Liver (tissue), 9 donors: ENCODE results near the gene DOCK9. TPM values are rescaled to one million over a fixed set of nuclear protein-coding genes. Genes with fewer than 3 reads are reported as not detected.
A peak's percentile ranks its signal among the peaks of the same experiment; 100 is the strongest.

Experiments
- DNase-seq: peaks from one replicate; pipeline ENCODE4 v3.0.0-alpha.2; 2017; ENCODE audit warnings: low spot score
- H3K27ac ChIP-seq, 2 donors: one replicate each; pipeline ENCODE4 v1.7.0; 2013; ENCODE audit warnings: inconsistent platforms in 2 of 2, low read length in 2 of 2, control low read depth in 1 of 2, low read depth in 1 of 2, mild to moderate bottlenecking in 1 of 2
- H3K27me3 ChIP-seq, 4 donors: one replicate each; pipeline versions ENCODE4 v1.6.1 to v1.7.0; 2013; ENCODE audit warnings: low read length in 3 of 4, inconsistent platforms in 1 of 4, mild to moderate bottlenecking in 1 of 4, moderate library complexity in 1 of 4; ENCODE audit not compliant: control insufficient read depth in 4 of 4, insufficient read depth in 4 of 4
- H3K36me3 ChIP-seq, 4 donors: one replicate each; pipeline versions ENCODE4 v1.6.1 to v1.7.0; 2013; ENCODE audit warnings: low read length in 3 of 4, mild to moderate bottlenecking in 3 of 4, low read depth in 1 of 4, moderate library complexity in 1 of 4; ENCODE audit not compliant: control insufficient read depth in 4 of 4, insufficient read depth in 3 of 4
- H3K4me1 ChIP-seq, 4 donors: one replicate each; pipeline versions ENCODE4 v1.6.1 to v1.7.0; 2013; ENCODE audit warnings: low read length in 3 of 4, mild to moderate bottlenecking in 3 of 4, moderate library complexity in 1 of 4; ENCODE audit not compliant: control insufficient read depth in 4 of 4, insufficient read depth in 4 of 4
- H3K4me3 ChIP-seq, 3 donors: one replicate each; pipeline versions ENCODE4 v1.6.1 to v1.7.0; 2013; ENCODE audit warnings: low read length in 3 of 3, control low read depth in 1 of 3, low read depth in 1 of 3, mild to moderate bottlenecking in 1 of 3
- H3K9ac ChIP-seq, 2 donors: one replicate each; pipeline ENCODE4 v1.7.0; 2013; ENCODE audit warnings: low read length in 2 of 2, mild to moderate bottlenecking in 2 of 2, moderate library complexity in 2 of 2, control low read depth in 1 of 2, low read depth in 1 of 2
- H3K9me3 ChIP-seq, 4 donors: one replicate each; pipeline versions ENCODE4 v1.6.1 to v1.7.0; 2013; ENCODE audit warnings: low read length in 3 of 4; ENCODE audit not compliant: control insufficient read depth in 4 of 4
- ATF3 ChIP-seq: IDR thresholded peaks from 2 replicates; pipeline ENCODE4 v1.6.1; 2016; ENCODE audit warnings: antibody characterized with exemption
- CTCF ChIP-seq: fragments of 150-350 bp; IDR thresholded peaks from 2 replicates; pipeline ENCODE4 v1.5.1; 2017; ENCODE audit warnings: improper control_type of control experiment, low read depth, low read length; ENCODE audit not compliant: missing input control
- FOXA1 ChIP-seq: IDR thresholded peaks from 2 replicates; pipeline ENCODE4 v1.6.1; 2016; ENCODE audit warnings: antibody characterized with exemption
- FOXA2 ChIP-seq: IDR thresholded peaks from 2 replicates; pipeline ENCODE4 v1.6.1; 2016; ENCODE audit warnings: antibody characterized with exemption
- HNF4A ChIP-seq, 2 donors: conservative IDR thresholded peaks; 2 replicates each; pipeline ENCODE4 v1.6.1; 2016; ENCODE audit warnings: antibody characterized with exemption in 2 of 2, mild to moderate bottlenecking in 2 of 2
- MAX ChIP-seq: IDR thresholded peaks from 2 replicates; pipeline ENCODE4 v1.6.1; 2016; ENCODE audit warnings: antibody characterized with exemption
- REST ChIP-seq: IDR thresholded peaks from 2 replicates; pipeline ENCODE4 v1.6.1; 2016; ENCODE audit warnings: antibody characterized with exemption, mild to moderate bottlenecking
- RXRA ChIP-seq, 2 donors: IDR thresholded peaks; 2 replicates each; pipeline ENCODE4 v1.6.1; 2017 to 2018; ENCODE audit warnings: antibody characterized with exemption in 2 of 2, mild to moderate bottlenecking in 1 of 2
- ZBTB33 ChIP-seq: IDR thresholded peaks from 2 replicates; pipeline ENCODE4 v1.6.1; 2016; ENCODE audit warnings: antibody characterized with exemption
- WGBS: extraction: QIAGEN DNeasy Blood & Tissue Kit; methylation state at CpG from one replicate; pipeline ENCODE4 v1.1.7; 2013; 5-methylcytosine and 5-hydroxymethylcytosine counted together
- polyA plus RNA-seq, 2 donors: library from polyadenylated mRNA; stranded (reverse) in 1 of 2; unstranded in 1 of 2; fragments of 200-250 nt in 1 of 2; fragments of >200 nt in 1 of 2; fragmentation: Nextera tagmentation in 1 of 2; extraction: Ambion mirVana in 1 of 2; gene quantifications; one replicate each; pipeline versions ENCODE4 v1.2.1 to v1.2.3, GENCODE V29; 2013 to 2015
- total RNA-seq, 2 donors: library from RNA; depleted of rRNA; stranded (reverse); fragments of >200 nt; gene quantifications; one replicate each; pipeline ENCODE4 v1.2.3, GENCODE V29; 2014
- donor health status: healthy.
- donor health status: healthy.
- donor health status: healthy.
- donor health status: healthy.
- donor health status: healthy.

Gene DOCK9
- total and polyA plus RNA-seq, 4 donors: 5.4 to 31.3 (median 10.6) TPM

- Histone ChIP-seq H3K9me3 (no peaks in the 10 kb centered on the region), H3K27me3 (no peaks in the 10 kb centered on the region), H3K4me3 (no peak overlapping the region), H3K4me1 (peaks cover 2 to 17% (median 10%) of the 10 kb centered on the region in 4 donors), H3K27ac (no peak overlapping the region), H3K9ac (no peak overlapping the region), H3K36me3 (no peaks in the 10 kb centered on the region)
- TF ChIP-seq CTCF (no peak), REST (no peak), ATF3 (no peak)
- WGBS: 93% methylated on average over 4 of the region's 4 CpGs
- no peak for DNase-seq
Observed at GRCh38 chr13:98984983-98985382, 7.1 kb upstream of the DOCK9 start.

- Histone ChIP-seq H3K27ac (no peak overlapping the region), H3K4me1 (peaks cover 2 to 17% (median 10%) of the 10 kb centered on the region in 4 donors), H3K36me3 (no peaks in the 10 kb centered on the region), H3K9me3 (no peaks in the 10 kb centered on the region), H3K9ac (no peak overlapping the region), H3K27me3 (no peaks in the 10 kb centered on the region), H3K4me3 (no peak overlapping the region)
- TF ChIP-seq FOXA2: peak; percentile 91
- TF ChIP-seq RXRA (IDR thresholded peaks at IDR 0.05): peak in 1 of 2 donors; percentile 14
- TF ChIP-seq ZBTB33: no peak
- peak in 1 of 2 donors; percentile 18 for TF ChIP-seq HNF4A (conservative IDR thresholded peaks at IDR 0.05)
- TF ChIP-seq CTCF: peak; percentile 2
- TF ChIP-seq FOXA1: peak; percentile 45
- TF ChIP-seq MAX: peak; percentile 21
- TF ChIP-seq ATF3: no peak
- 64% methylated on average over 2 of the region's 2 CpGs for WGBS
- no peak for DNase-seq
Observed at GRCh38 chr13:98984118-98984517, 6.3 kb upstream of the DOCK9 start.
